GM12891 (cell line): ENCODE results near the gene HDAC4.

Experiments used
- PAX5 ChIP-seq: IDR thresholded peaks from 2 replicates; pipeline ENCODE4 v1.6.1; 2011; ENCODE audit warnings: low read length, moderate library complexity, mild to moderate bottlenecking; ENCODE audit not compliant: insufficient read depth, severe bottlenecking
- POLR2A ChIP-seq: IDR thresholded peaks from 2 replicates; pipeline ENCODE4 v1.6.1; 2011; ENCODE audit warnings: low read depth, low read length, control low read depth
- POLR2AphosphoS5 ChIP-seq: IDR thresholded peaks from 2 replicates; pipeline ENCODE4 v1.6.1; 2011; ENCODE audit warnings: low read depth, low read length, control low read depth
- SPI1 ChIP-seq: IDR thresholded peaks from 2 replicates; pipeline ENCODE4 v1.6.1; 2011; ENCODE audit warnings: low read depth, low read length, control low read depth
- TAF1 ChIP-seq: IDR thresholded peaks from 2 replicates; pipeline ENCODE4 v1.6.1; 2011; ENCODE audit warnings: low read depth, low read length, control low read depth

DNA sequence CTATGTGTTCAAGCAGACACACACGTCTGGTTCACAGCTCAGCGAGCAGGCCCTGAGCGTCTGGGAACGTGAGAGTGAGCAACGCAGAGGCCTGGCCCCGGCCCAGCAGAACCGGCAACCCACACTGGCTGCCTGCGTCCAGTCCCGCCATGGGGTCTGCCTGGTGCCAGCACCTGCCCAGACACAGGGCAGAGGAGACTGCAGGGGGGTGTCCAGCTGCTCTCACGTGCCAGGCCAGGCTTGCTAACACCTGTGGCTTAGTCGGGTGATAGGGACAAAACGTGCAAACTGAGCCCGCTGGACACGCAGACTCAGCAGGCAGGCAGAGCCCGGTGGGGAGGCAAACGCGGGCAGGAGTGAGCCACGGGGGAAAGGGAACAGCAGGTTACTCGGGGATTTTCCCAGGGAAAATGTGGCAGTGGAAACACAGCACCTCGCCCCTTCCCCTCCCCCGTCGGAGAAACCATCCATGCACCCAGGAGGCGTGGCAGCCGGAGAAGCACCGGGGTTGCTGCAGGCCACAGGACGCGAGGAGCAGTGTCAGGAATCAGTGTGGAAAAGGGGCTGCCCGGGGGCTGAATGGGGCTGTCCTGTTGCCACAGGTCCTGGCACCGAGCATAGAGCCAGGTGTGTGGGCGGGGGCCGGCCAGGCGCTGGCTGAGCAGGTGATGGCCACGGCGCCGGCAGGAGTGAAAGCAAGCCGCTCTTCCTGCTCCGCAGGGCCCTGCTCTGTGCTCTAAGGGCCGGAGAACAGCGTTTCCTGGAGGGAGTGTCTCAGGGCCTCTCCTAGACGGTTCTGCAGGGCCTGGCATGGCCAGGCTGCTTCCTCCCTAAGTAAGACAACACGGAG, 154.7 kb downstream of the HDAC4 start:
- TF ChIP-seq POLR2A (no peak), POLR2AphosphoS5 (no peak), TAF1 (no peak), SPI1 (no peak), PAX5 (no peak)
